ENCODE measurements around the gene AHR. TPM values are rescaled to one million over a fixed set of nuclear protein-coding genes. Genes with fewer than 3 reads are reported as not detected.
"Not testable (repeated sequence)": the region's sequence is repeated elsewhere in the genome, so short reads cannot be mapped to it uniquely, and the experiment has no call there.

Gene AHR
- total RNA-seq, 1 donor from 2014 or later, result 149 TPM

DNA sequence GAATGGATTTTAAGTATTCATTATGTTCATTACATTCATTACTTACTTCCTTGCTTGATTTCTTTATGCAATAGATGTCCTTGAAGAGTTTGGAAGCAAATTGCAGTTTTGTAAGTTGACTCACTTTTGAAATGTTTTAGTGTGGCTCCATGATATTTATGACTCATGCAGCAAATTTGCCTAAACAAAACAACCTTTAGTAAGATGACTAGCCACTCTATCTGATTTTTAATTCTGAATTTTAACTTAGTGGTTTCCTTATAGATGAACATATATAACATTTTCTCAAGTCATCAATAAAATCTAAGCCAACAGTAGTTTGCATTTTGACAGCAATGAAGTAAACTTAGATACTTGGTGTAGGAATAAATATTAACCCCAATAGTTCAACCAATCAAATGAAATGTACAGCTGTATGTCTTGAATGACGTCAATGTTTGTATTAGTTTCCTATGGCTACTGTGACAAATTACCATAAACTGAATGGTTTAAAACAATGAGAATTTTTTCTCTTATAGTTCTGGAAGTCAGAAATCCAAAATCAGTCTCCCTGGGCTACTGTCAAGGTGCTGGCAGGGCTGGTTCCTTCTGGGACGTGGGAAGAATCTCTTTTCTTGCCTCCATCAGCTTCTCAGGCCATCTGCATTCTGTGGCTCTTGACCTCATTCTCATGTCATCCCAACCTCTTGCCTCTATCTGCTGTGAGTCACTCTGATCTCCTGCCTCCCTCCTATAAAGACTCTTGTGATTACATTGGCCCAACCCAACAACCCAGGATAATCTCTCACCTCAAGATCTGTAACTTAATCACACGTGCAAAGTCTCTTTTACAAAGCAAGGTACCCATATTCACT is 73.4 kb downstream of the AHR start:
- intact Hi-C loops (cut with DNase I), result loop anchor here (5.0 to 10.0 kb wide), 3 partner anchors 75 to 1617 kb away; partner anchors contain the start of gene AHR
- H3K4me3 ChIP-seq, result no peak overlapping the region
- TF ChIP-seq, protein P1, sequence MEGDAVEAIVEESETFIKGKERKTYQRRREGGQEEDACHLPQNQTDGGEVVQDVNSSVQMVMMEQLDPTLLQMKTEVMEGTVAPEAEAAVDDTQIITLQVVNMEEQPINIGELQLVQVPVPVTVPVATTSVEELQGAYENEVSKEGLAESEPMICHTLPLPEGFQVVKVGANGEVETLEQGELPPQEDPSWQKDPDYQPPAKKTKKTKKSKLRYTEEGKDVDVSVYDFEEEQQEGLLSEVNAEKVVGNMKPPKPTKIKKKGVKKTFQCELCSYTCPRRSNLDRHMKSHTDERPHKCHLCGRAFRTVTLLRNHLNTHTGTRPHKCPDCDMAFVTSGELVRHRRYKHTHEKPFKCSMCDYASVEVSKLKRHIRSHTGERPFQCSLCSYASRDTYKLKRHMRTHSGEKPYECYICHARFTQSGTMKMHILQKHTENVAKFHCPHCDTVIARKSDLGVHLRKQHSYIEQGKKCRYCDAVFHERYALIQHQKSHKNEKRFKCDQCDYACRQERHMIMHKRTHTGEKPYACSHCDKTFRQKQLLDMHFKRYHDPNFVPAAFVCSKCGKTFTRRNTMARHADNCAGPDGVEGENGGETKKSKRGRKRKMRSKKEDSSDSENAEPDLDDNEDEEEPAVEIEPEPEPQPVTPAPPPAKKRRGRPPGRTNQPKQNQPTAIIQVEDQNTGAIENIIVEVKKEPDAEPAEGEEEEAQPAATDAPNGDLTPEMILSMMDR (IDR thresholded peaks at IDR 0.05), result no peak
- no peaks in the 10 kb centered on the region for H3K9me3 ChIP-seq
- H3K27ac ChIP-seq, result peak overlapping the region; percentile 60 to 71
- H3K36me3 ChIP-seq, result no peaks in the 10 kb centered on the region
- DNase-seq (ENCODE audit: low spot score in 2 of 2), result no peak
- no peaks in the 10 kb centered on the region for H3K27me3 ChIP-seq
- H3K4me1 ChIP-seq, result peaks cover 0 to 54% of the 10 kb centered on the region in 2 donors

DNA sequence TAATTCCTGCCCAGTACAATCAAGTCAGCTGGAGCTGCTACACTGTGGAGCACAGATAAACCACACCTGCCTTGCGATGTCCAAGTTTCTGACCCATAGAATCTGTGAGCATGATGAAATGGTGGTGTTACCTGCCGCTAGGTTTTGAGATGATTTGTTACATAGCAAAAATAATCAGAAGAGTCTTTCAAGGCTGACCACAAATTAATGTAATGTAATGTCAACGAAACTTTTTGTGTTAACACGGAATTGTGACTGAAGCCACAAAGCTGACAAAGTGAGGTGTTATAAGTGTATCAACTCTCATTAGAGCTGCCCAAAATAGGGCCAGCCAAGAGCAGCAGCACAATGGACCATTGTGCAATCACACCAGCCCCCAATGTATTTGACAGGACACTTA is 75.7 kb downstream of the AHR start:
- no peaks in the 10 kb centered on the region for H3K9me3 ChIP-seq
- no peaks in the 10 kb centered on the region for H3K27me3 ChIP-seq
- intact Hi-C loops (cut with DNase I), result loop anchor here (5.0 to 10.0 kb wide), 3 partner anchors 77 to 1619 kb away; partner anchors contain the start of gene AHR
- peaks cover 0 to 49% of the 10 kb centered on the region in 2 donors for H3K4me1 ChIP-seq
- peak overlapping the region; percentile 23 to 62 for H3K27ac ChIP-seq
- no peak for DNase-seq (ENCODE audit: low spot score in 2 of 2)
- no peak overlapping the region for H3K4me3 ChIP-seq
- TF ChIP-seq, protein P1 (IDR thresholded peaks at IDR 0.05), result no peak
- no peaks in the 10 kb centered on the region for H3K36me3 ChIP-seq

DNA sequence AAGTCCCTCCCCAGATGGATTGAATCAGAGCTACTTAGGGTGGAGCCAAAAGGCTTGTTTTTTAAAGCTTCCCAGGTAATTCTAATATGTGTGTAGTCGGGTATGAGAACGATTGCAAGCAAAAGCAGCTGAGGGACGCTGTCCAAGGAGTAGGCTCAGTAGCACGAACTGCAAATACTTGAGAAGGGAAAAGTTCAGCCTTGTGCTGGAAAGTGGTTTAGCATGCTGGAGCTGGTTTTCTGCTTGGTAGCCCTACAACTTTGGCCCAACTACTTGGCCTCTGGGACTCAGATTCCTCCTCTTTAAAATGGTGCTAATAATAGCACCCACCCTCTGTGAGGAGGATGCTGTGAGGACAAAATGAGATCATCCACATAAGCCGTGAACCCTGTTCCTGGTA is 76.2 kb downstream of the AHR start:
- peaks cover 0 to 48% of the 10 kb centered on the region in 2 donors for H3K4me1 ChIP-seq
- no peak overlapping the region for H3K4me3 ChIP-seq
- no peaks in the 10 kb centered on the region for H3K9me3 ChIP-seq
- DNase-seq (ENCODE audit: low spot score in 2 of 2), result no peak
- peak overlapping the region; percentile 23 to 62 for H3K27ac ChIP-seq
- no peaks in the 10 kb centered on the region for H3K27me3 ChIP-seq
- TF ChIP-seq, protein P1 (IDR thresholded peaks at IDR 0.05), result no peak
- H3K36me3 ChIP-seq, result no peaks in the 10 kb centered on the region
- intact Hi-C loops (cut with DNase I), result loop anchor here (5.0 to 10.0 kb wide), 3 partner anchors 77 to 1620 kb away; partner anchors contain the start of gene AHR

DNA sequence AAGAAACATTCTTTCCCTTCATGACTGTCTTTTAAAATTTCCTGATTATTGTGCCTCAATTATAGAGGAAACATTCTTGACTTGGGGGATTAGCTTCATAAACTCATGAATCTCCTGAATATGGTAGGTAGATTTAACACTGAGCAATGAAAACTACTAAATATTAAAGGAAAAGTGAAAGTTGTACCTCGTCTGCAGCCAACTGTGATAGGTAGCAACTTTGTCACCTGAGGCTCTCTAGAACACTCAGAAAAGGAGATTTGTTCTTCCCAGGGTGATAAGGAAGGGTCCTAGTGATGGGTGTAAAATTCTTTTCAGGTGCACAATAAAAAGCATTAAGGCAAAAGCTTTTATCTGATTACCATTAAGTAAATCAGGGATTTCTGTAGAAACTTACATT is 78.1 kb downstream of the AHR start:
- no peak overlapping the region for H3K27ac ChIP-seq
- H3K4me3 ChIP-seq, result no peak overlapping the region
- DNase-seq (ENCODE audit: low spot score in 2 of 2), result no peak
- intact Hi-C loops (cut with DNase I), result loop anchor here (10.0 kb wide), 1 partner anchor 1622 kb away; no protein-coding TSS in a partner anchor
- no peaks in the 10 kb centered on the region for H3K36me3 ChIP-seq
- no peaks in the 10 kb centered on the region for H3K9me3 ChIP-seq
- peaks cover 0 to 32% of the 10 kb centered on the region in 2 donors for H3K4me1 ChIP-seq
- TF ChIP-seq, protein P1 (IDR thresholded peaks at IDR 0.05), result no peak
- H3K27me3 ChIP-seq, result no peaks in the 10 kb centered on the region

DNA sequence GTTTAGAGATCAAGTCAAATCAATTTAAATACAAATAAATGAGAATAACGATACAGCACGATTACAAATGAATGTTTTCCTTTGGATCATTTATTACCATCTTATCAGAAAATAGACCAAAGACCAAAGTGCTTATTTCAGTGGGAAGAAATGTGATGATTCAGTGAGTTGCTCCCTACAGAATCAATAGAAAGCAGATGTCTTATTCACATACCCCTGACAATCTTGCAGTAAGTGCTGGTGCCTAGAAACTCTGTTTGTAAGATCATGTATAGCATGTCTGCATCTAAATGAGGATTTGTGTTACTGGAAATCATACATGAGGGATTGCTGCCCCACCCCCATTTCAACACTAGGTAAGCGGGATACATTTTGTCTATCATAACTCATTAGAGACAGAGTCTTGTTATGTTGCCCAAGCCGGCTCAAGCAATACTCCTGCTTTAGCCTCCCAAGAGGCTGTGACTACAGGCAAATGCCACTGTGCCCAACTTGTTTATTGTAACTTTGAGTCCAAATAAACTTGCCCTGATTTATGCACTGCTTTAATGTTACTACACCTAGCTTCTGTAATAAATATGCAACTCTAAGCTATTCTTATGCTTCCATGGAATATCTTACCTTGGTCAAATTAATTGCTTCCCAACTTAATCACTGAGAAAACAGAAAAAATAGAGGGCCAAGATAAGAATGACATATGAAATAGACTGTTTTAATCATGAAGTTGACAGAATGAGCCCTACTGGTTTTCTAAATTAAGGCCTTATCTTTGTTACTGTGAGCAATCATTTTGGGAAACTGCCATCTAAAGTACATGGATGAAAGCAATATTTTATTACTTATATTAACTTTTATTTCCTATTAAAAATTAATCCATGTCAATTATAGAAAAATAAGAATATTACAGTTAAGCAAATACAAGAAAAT is 82.5 kb downstream of the AHR start:
- TF ChIP-seq, protein P1 (IDR thresholded peaks at IDR 0.05), result no peak
- H3K27me3 ChIP-seq, result no peaks in the 10 kb centered on the region
- no peak overlapping the region for H3K4me3 ChIP-seq
- no peak overlapping the region for H3K27ac ChIP-seq
- intact Hi-C loops (cut with DNase I), result no loop called here
- H3K4me1 ChIP-seq, result peaks cover 0 to 3% of the 10 kb centered on the region in 2 donors
- H3K36me3 ChIP-seq, result no peaks in the 10 kb centered on the region
- no peaks in the 10 kb centered on the region for H3K9me3 ChIP-seq
- DNase-seq (ENCODE audit: low spot score in 2 of 2), result no peak

DNA sequence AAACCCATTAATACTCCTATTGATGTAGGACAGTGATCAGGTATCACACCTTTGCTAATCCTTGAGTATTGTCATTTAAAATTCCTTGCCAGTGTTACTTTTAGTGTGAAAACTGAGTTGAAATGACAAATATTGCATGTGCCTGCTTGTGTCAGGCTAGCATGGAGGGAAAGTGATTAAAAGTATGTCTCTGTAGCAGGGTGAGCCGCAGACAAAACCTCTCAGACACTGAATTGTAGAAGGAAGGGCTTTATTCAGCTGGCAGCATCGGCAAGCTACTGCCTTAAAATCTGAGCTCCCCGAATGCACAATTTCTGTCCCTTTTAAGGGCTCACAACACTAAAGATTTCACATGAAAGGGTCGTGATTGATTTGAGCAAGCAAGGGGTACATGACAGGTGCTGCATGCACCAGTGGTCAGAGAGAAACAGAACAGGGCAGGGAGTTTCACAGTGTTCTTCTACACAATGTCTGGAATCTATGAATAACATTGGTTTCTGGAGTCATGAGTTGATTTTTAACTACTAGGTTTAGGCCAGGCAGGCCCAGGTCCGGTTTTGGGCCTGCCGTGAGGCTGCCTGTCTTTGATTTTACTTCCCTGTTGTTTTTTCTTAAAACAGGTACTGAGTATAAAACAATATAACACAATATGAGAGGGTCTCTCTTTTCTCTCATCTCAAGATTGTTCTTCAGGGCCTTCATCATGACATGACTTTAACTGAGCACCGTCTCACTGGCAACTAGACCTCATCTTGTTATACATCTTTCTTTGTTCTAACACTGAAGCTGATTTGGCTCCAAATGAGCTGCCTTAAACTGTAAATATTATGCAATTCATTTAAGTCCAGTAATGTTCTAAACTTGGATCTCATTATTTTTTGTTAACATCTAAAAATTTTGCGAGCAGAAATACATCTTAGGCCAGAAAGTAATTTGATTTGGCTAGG is 84.2 kb downstream of the AHR start:
- H3K9me3 ChIP-seq; H3K4me3 ChIP-seq; DNase-seq (ENCODE audit: low spot score in 2 of 2); H3K36me3 ChIP-seq; intact Hi-C loops (cut with DNase I); H3K27ac ChIP-seq; H3K27me3 ChIP-seq; H3K4me1 ChIP-seq: not testable (repeated sequence)

Data from ascending aorta (tissue), 2 donors.